ENCODE measurements around the gene NUDT16L1. TPM values are rescaled to one million over a fixed set of nuclear protein-coding genes. Genes with fewer than 3 reads are reported as not detected.

The NUDT16L1 gene
- total and polyA plus RNA-seq, 2 of the 8 experiments (the other 6 are each of a cell fraction or from before 2014, with no cell fraction given), result 34.8 to 77.3 TPM

GRCh38 chr16:4706871-4707270 lies 13.5 kb downstream of the NUDT16L1 start:
- no peak overlapping the region for H3K56ac ChIP-seq (replicated peaks; ENCODE audit: insufficient read length, low read depth, low read length)
- no peak overlapping the region for H3K14ac ChIP-seq (ENCODE audit: insufficient read length)
- CTCF ChIA-PET (ENCODE audit: partially characterized antibody), result interaction anchor here (0.5 to 1.3 kb wide), 5 partner anchors 10 to 202 kb away, joined by 3 to 4 read pairs (median 3); no protein-coding TSS in a partner anchor
- H2BK20ac ChIP-seq (ENCODE audit: low read length), result no peak overlapping the region
- H3K79me1 ChIP-seq (ENCODE audit: low read depth, low read length), result no peaks in the 10 kb centered on the region; the same call in 1 of the 2 replicates
- no peaks in the 10 kb centered on the region for H3K79me2 ChIP-seq (ENCODE audit: control insufficient read depth in 1 of 2, insufficient read depth in 2 of 2, low read length in 2 of 2)
- H3K4ac ChIP-seq (replicated peaks; ENCODE audit: insufficient read length, low read depth, low read length), result no peak overlapping the region
- H3K27me3 ChIP-seq (replicated peaks in 1 of 4; ENCODE audit: control insufficient read depth in 3 of 4, extremely low read depth in 1 of 4, insufficient read depth in 3 of 4, low read length in 3 of 4), result no peaks in the 10 kb centered on the region
- no peaks in the 10 kb centered on the region for H3K9me3 ChIP-seq (ENCODE audit: insufficient read depth in 2 of 2, low read depth in 1 of 2, low read length in 1 of 2)
- WGBS, 2 experiments (ENCODE audit: extremely low coverage in 1 of 2, insufficient coverage in 1 of 2, insufficient read length in 1 of 2, insufficient replicate concordance in 2 of 2, low coverage in 1 of 2, low lambda C conversion rate in 2 of 2, missing lambda C conversion rate in 1 of 2), result 87% methylated on average over 7 of the region's 7 CpGs; no CpG with 5 or more reads in 1 of the 2 experiments
- no peak overlapping the region for H4K8ac ChIP-seq (ENCODE audit: extremely low read depth, insufficient read depth, low read length)
- no peak for FAIRE-seq
- H2BK15ac ChIP-seq (ENCODE audit: low read length), result no peak overlapping the region
- H4K5ac ChIP-seq (ENCODE audit: insufficient read length, low read depth, low read length), result no peak overlapping the region
- H3K36me3 ChIP-seq (ENCODE audit: control insufficient read depth in 2 of 4, insufficient read depth in 4 of 4, low read length in 3 of 4), result peaks cover 0 to 21% (median 11%) of the 10 kb centered on the region in 4 experiments; a peak in 7 of 8 replicates
- no peak overlapping the region for H3K9ac ChIP-seq (replicated peaks in 1 of 4; ENCODE audit: extremely low read depth in 1 of 4, low read depth in 3 of 4, low read length in 3 of 4)
- no peak overlapping the region for H4K91ac ChIP-seq (replicated peaks; ENCODE audit: insufficient read length, low read length)
- no peak overlapping the region for H3K4me2 ChIP-seq (ENCODE audit: insufficient read depth in 1 of 2, low read depth in 2 of 2, low read length in 2 of 2)
- H2BK5ac ChIP-seq (ENCODE audit: low read depth, low read length), result no peak overlapping the region
- TF ChIP-seq CHD1 (IDR thresholded peaks at IDR 0.05; ENCODE audit: low read depth, low read length), result no peak
- no peak for TF ChIP-seq ZNF274 (IDR thresholded peaks at IDR 0.05; ENCODE audit: borderline replicate concordance, extremely low read depth, low read length)
- TF ChIP-seq SP4 (IDR thresholded peaks at IDR 0.05; ENCODE audit: low read length), result no peak
- no peak for TF ChIP-seq TBP (IDR thresholded peaks at IDR 0.05; ENCODE audit: low read depth, low read length)
- no peak for TF ChIP-seq PHF8 (conservative IDR thresholded peaks at IDR 0.05; ENCODE audit: low read depth, low read length)
- TF ChIP-seq SP2 (IDR thresholded peaks at IDR 0.05; ENCODE audit: low read length), result no peak
- no peak for TF ChIP-seq SIX5 (IDR thresholded peaks at IDR 0.05; ENCODE audit: low read depth, low read length)
- no peak for TF ChIP-seq JUND (IDR thresholded peaks at IDR 0.05; ENCODE audit: low read length)
- no peak for TF ChIP-seq SAP30 (IDR thresholded peaks at IDR 0.05; ENCODE audit: insufficient read depth, insufficient replicate concordance, low read length)
- TF ChIP-seq BRCA1 (IDR thresholded peaks at IDR 0.05; ENCODE audit: low read depth, low read length), result no peak
- TF ChIP-seq EGR1 (IDR thresholded peaks at IDR 0.05; ENCODE audit: borderline replicate concordance, low read depth, low read length), result no peak
- TF ChIP-seq GABPA (IDR thresholded peaks at IDR 0.05; ENCODE audit: borderline replicate concordance, insufficient read depth, low read length), result no peak
- no peak for TF ChIP-seq CREB1 (IDR thresholded peaks at IDR 0.05)
- TF ChIP-seq BCL11A (IDR thresholded peaks at IDR 0.05; ENCODE audit: low read depth in 2 of 2, low read length in 2 of 2), result no peak
- TF ChIP-seq TAF1 (IDR thresholded peaks at IDR 0.05; ENCODE audit: low read depth, low read length), result no peak
- TF ChIP-seq CBX8 (IDR thresholded peaks at IDR 0.05; ENCODE audit: borderline replicate concordance, low read depth, low read length), result no peak
- no peak for DNase-seq (ENCODE audit: low read depth in 1 of 2, low spot score in 2 of 2)
- POLR2A ChIA-PET (ENCODE audit: partially characterized antibody), result interaction anchor here (0.6 to 4.2 kb wide), 4 partner anchors 8 to 268 kb away, joined by 3 to 59 read pairs (median 4); partner anchors contain the start of gene NUDT16L1
- no peak overlapping the region for H2BK12ac ChIP-seq (ENCODE audit: low read depth, low read length)
- H3K18ac ChIP-seq (ENCODE audit: extremely low read depth, low read length), result no peak overlapping the region
- H2BK120ac ChIP-seq (replicated peaks; ENCODE audit: low read depth, low read length), result no peak overlapping the region
- H3K23ac ChIP-seq (ENCODE audit: insufficient read length), result no peak overlapping the region
- H4K20me1 ChIP-seq (replicated peaks in 1 of 2; ENCODE audit: control insufficient read depth in 1 of 2, insufficient read depth in 2 of 2, low read length in 2 of 2), result peaks cover 0 to 8% of the 10 kb centered on the region in 2 experiments
- no peak overlapping the region for H3K4me3 ChIP-seq (ENCODE audit: extremely low read depth in 1 of 4, insufficient read depth in 2 of 4, low read depth in 3 of 4, low read length in 4 of 4)
- no peaks in the 10 kb centered on the region for H3K4me1 ChIP-seq (replicated peaks in 1 of 4; ENCODE audit: control insufficient read depth in 3 of 4, insufficient read depth in 4 of 4, low read length in 3 of 4)
- no peaks in the 10 kb centered on the region for H3K23me2 ChIP-seq (ENCODE audit: low read depth, low read length)
- H2AK5ac ChIP-seq (ENCODE audit: low read depth, low read length), result no peak overlapping the region
- H3K27ac ChIP-seq (ENCODE audit: low read depth, low read length), result no peak overlapping the region
- no peak overlapping the region for H2AFZ ChIP-seq (ENCODE audit: low read length)

Data from H1 (cell line).